KBM-7 (cell line): ENCODE data around the gene PRKN.
A peak's percentile ranks its signal among the peaks of the same experiment; 100 is the strongest.

Source experiments
- DNase-seq: peaks from one replicate; pipeline ENCODE4 v3.0.0-alpha.2; 2015
- in situ Hi-C: fragments of 300-500 bp; cut with MboI; formaldehyde crosslinking; loops from 2 replicates; pipeline ENCODE4 v1.14.3; 2020; ENCODE audit warnings: low sequenced_read_pairs, low pct_unique_long_range_greater_than_20kb, mixed read lengths

PRKN gene

GRCh38 chr6:161362266-161362665 is 1365.3 kb downstream of the PRKN start:
- in situ Hi-C loops, result loop anchor here (25.0 kb wide), 3 partner anchors 225 to 625 kb away; no protein-coding TSS in a partner anchor
- no peak for DNase-seq

GRCh38 chr6:161361529-161361928 is 1366.0 kb downstream of the PRKN start:
- in situ Hi-C loops, result loop anchor here (25.0 kb wide), 3 partner anchors 224 to 624 kb away; no protein-coding TSS in a partner anchor
- no peak for DNase-seq

GRCh38 chr6:161360520-161360919 is 1367.0 kb downstream of the PRKN start:
- DNase-seq, result peak; percentile 48
- in situ Hi-C loops, result loop anchor here (25.0 kb wide), 3 partner anchors 223 to 623 kb away; no protein-coding TSS in a partner anchor

GRCh38 chr6:161359618-161359945 is 1368.0 kb downstream of the PRKN start:
- no peak for DNase-seq
- in situ Hi-C loops, result loop anchor here (25.0 kb wide), 3 partner anchors 222 to 622 kb away; no protein-coding TSS in a partner anchor

- in situ Hi-C loops, result loop anchor here (25.0 kb wide), 3 partner anchors 219 to 619 kb away; no protein-coding TSS in a partner anchor
- DNase-seq, result no peak
Measured at GRCh38 chr6:161356167-161356854, 1371.3 kb downstream of the PRKN start.

- in situ Hi-C loops, result loop anchor here (25.0 kb wide), 3 partner anchors 218 to 618 kb away; no protein-coding TSS in a partner anchor
- DNase-seq, result no peak
Measured at GRCh38 chr6:161355696-161356095, 1371.9 kb downstream of the PRKN start.

- no peak for DNase-seq
- in situ Hi-C loops, result loop anchor here (25.0 kb wide), 3 partner anchors 218 to 618 kb away; no protein-coding TSS in a partner anchor
Measured at GRCh38 chr6:161354956-161355355, 1372.6 kb downstream of the PRKN start.

- DNase-seq, result no peak
- in situ Hi-C loops, result loop anchor here (25.0 kb wide), 3 partner anchors 217 to 617 kb away; no protein-coding TSS in a partner anchor
Measured at GRCh38 chr6:161354276-161354840, 1373.2 kb downstream of the PRKN start.

- in situ Hi-C loops, result loop anchor here (25.0 kb wide), 3 partner anchors 216 to 616 kb away; no protein-coding TSS in a partner anchor
- DNase-seq, result peak; percentile 23
Measured at GRCh38 chr6:161353208-161353613, 1374.4 kb downstream of the PRKN start.

- peak; percentile 57 for DNase-seq
- in situ Hi-C loops, result loop anchor here (25.0 kb wide), 3 partner anchors 215 to 615 kb away; no protein-coding TSS in a partner anchor
Measured at GRCh38 chr6:161351858-161352257, 1375.7 kb downstream of the PRKN start.

GRCh38 chr6:161349886-161350285 is 1377.7 kb downstream of the PRKN start:
- no peak for DNase-seq
- in situ Hi-C loops, result loop anchor here (25.0 kb wide), 3 partner anchors 213 to 613 kb away; no protein-coding TSS in a partner anchor

- in situ Hi-C loops, result no loop called here
- no peak for DNase-seq
Measured at GRCh38 chr6:161348628-161348994, 1379.0 kb downstream of the PRKN start.

GRCh38 chr6:161347988-161348627 is 1379.5 kb downstream of the PRKN start:
- in situ Hi-C loops, result no loop called here
- DNase-seq, result no peak

GRCh38 chr6:161347125-161347524 is 1380.4 kb downstream of the PRKN start:
- in situ Hi-C loops, result no loop called here
- no peak for DNase-seq

GRCh38 chr6:161346717-161347116 is 1380.8 kb downstream of the PRKN start:
- DNase-seq, result no peak
- in situ Hi-C loops, result no loop called here

GRCh38 chr6:161344626-161345025 is 1382.9 kb downstream of the PRKN start:
- no peak for DNase-seq
- in situ Hi-C loops, result no loop called here

- DNase-seq, result no peak
- in situ Hi-C loops, result no loop called here
Measured at GRCh38 chr6:161342039-161342438, 1385.5 kb downstream of the PRKN start.

GRCh38 chr6:161341638-161342037 is 1385.9 kb downstream of the PRKN start:
- DNase-seq, result no peak
- in situ Hi-C loops, result no loop called here

- DNase-seq, result no peak
- in situ Hi-C loops, result no loop called here
Measured at GRCh38 chr6:161338015-161338414, 1389.6 kb downstream of the PRKN start.

- DNase-seq, result no peak
- in situ Hi-C loops, result no loop called here
Measured at GRCh38 chr6:161336479-161336878, 1391.1 kb downstream of the PRKN start.
